ENCODE measurements around the gene WWOX. TPM values are rescaled to one million over a fixed set of nuclear protein-coding genes. Genes with fewer than 3 reads are reported as not detected.

The WWOX gene
- total and polyA plus RNA-seq, 2 of the 13 experiments (the other 11 are each of a cell fraction or from before 2014, with no cell fraction given), result 9.1 to 37.4 TPM

DNA sequence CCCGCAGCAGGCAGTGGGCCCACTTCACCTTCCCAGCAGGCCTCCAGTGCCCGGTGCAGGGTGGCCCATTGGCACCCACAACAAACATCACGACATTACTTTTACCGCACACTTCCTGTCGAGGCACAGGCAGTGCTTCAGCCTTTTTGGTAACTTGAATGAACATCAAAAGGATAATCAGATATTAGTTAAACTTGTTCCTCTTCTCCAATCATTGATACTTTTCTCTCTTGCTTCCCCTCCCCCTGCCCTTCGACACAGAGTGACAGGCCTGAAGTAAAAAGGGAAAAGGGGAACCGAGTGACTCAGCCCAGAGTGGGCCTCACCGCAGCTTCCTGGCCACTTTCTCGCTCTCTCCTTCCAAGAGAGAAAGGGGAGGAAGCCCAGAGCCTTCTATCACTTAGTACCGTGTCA is 994.1 kb downstream of the WWOX start:
- Histone ChIP-seq H4K20me1 (ENCODE audit: insufficient read depth, low read length) (no peaks in the 10 kb centered on the region), H3K4me1 (ENCODE audit: insufficient read depth, low read length) (no peaks in the 10 kb centered on the region), H3K36me3 (replicated peaks in 1 of 2; ENCODE audit: control insufficient read depth in 1 of 2, insufficient read depth in 2 of 2, low read length in 2 of 2) (no peaks in the 10 kb centered on the region), H2AFZ (ENCODE audit: low read length) (no peak overlapping the region), H3K27me3 (ENCODE audit: control insufficient read depth in 1 of 2, insufficient read depth in 2 of 2, low read length in 2 of 2) (no peaks in the 10 kb centered on the region), H3K4me3 (replicated peaks in 1 of 3; ENCODE audit: insufficient read depth in 1 of 3, low read depth in 2 of 3, low read length in 3 of 3) (no peak overlapping the region), H3K9ac (ENCODE audit: insufficient read depth, low read depth, low read length) (no peak overlapping the region), H3K27ac (ENCODE audit: extremely low read length, insufficient read depth, low read length) (no peak overlapping the region), H3K4me2 (ENCODE audit: low read depth, low read length) (no peak overlapping the region), H3K9me3 (ENCODE audit: low read length) (no peaks in the 10 kb centered on the region), H3K79me2 (ENCODE audit: insufficient read depth, low read length) (no peaks in the 10 kb centered on the region)
- DNase-seq (ENCODE audit: low spot score) (no peak), ATAC-seq (no peak), FAIRE-seq (no peak)
- in situ Hi-C loops (cut with HindIII; ENCODE audit: extremely low pct_ligation_motif_present, low pct_unique_long_range_greater_than_20kb), result no loop called here
- WGBS (ENCODE audit: low lambda C conversion rate), result 55% methylated on average over 10 of the region's 10 CpGs
- intact Hi-C loops (cut with micrococcal nuclease; ENCODE audit: unreplicated experiment), result no loop called here
- ChIA-PET CTCF (ENCODE audit: low intra/inter-chr PET ratio, low total read pairs) (no interaction called here), POLR2A (no interaction called here)
- no TSS peak for BruUV-seq (replicated peaks)
- TF ChIP-seq, protein P1, sequence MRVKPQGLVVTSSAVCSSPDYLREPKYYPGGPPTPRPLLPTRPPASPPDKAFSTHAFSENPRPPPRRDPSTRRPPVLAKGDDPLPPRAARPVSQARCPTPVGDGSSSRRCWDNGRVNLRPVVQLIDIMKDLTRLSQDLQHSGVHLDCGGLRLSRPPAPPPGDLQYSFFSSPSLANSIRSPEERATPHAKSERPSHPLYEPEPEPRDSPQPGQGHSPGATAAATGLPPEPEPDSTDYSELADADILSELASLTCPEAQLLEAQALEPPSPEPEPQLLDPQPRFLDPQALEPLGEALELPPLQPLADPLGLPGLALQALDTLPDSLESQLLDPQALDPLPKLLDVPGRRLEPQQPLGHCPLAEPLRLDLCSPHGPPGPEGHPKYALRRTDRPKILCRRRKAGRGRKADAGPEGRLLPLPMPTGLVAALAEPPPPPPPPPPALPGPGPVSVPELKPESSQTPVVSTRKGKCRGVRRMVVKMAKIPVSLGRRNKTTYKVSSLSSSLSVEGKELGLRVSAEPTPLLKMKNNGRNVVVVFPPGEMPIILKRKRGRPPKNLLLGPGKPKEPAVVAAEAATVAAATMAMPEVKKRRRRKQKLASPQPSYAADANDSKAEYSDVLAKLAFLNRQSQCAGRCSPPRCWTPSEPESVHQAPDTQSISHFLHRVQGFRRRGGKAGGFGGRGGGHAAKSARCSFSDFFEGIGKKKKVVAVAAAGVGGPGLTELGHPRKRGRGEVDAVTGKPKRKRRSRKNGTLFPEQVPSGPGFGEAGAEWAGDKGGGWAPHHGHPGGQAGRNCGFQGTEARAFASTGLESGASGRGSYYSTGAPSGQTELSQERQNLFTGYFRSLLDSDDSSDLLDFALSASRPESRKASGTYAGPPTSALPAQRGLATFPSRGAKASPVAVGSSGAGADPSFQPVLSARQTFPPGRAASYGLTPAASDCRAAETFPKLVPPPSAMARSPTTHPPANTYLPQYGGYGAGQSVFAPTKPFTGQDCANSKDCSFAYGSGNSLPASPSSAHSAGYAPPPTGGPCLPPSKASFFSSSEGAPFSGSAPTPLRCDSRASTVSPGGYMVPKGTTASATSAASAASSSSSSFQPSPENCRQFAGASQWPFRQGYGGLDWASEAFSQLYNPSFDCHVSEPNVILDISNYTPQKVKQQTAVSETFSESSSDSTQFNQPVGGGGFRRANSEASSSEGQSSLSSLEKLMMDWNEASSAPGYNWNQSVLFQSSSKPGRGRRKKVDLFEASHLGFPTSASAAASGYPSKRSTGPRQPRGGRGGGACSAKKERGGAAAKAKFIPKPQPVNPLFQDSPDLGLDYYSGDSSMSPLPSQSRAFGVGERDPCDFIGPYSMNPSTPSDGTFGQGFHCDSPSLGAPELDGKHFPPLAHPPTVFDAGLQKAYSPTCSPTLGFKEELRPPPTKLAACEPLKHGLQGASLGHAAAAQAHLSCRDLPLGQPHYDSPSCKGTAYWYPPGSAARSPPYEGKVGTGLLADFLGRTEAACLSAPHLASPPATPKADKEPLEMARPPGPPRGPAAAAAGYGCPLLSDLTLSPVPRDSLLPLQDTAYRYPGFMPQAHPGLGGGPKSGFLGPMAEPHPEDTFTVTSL (CRISPR knock-in tag; IDR thresholded peaks at IDR 0.05; ENCODE audit: borderline replicate concordance), result no peak
- TF ChIP-seq KLF11 (CRISPR knock-in tag; IDR thresholded peaks at IDR 0.05), result no peak
- no peak for TF ChIP-seq ZNF670 (CRISPR knock-in tag; IDR thresholded peaks at IDR 0.05; ENCODE audit: borderline replicate concordance)
- no peak for TF ChIP-seq LCORL (IDR thresholded peaks at IDR 0.05)
- TF ChIP-seq LCORL (CRISPR knock-in tag; IDR thresholded peaks at IDR 0.05), result no peak
- TF ChIP-seq KDM5A (IDR thresholded peaks at IDR 0.05; ENCODE audit: borderline replicate concordance, low read length), result no peak
- TF ChIP-seq MEIS1 (CRISPR knock-in tag; IDR thresholded peaks at IDR 0.05; ENCODE audit: borderline replicate concordance), result no peak
- TF ChIP-seq, protein P2, sequence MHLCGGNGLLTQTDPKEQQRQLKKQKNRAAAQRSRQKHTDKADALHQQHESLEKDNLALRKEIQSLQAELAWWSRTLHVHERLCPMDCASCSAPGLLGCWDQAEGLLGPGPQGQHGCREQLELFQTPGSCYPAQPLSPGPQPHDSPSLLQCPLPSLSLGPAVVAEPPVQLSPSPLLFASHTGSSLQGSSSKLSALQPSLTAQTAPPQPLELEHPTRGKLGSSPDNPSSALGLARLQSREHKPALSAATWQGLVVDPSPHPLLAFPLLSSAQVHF (CRISPR knock-in tag; IDR thresholded peaks at IDR 0.05), result no peak
- no peak for TF ChIP-seq ATF7-NPFF (CRISPR knock-in tag; IDR thresholded peaks at IDR 0.05; ENCODE audit: low read depth)
- TF ChIP-seq ZNF446 (CRISPR knock-in tag; IDR thresholded peaks at IDR 0.05), result no peak
- TF ChIP-seq, protein P3, sequence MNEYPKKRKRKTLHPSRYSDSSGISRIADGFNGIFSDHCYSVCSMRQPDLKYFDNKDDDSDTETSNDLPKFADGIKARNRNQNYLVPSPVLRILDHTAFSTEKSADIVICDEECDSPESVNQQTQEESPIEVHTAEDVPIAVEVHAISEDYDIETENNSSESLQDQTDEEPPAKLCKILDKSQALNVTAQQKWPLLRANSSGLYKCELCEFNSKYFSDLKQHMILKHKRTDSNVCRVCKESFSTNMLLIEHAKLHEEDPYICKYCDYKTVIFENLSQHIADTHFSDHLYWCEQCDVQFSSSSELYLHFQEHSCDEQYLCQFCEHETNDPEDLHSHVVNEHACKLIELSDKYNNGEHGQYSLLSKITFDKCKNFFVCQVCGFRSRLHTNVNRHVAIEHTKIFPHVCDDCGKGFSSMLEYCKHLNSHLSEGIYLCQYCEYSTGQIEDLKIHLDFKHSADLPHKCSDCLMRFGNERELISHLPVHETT (CRISPR knock-in tag; conservative IDR thresholded peaks at IDR 0.05), result no peak
- no peak for TF ChIP-seq ZNF326 (CRISPR knock-in tag; IDR thresholded peaks at IDR 0.05; ENCODE audit: borderline replicate concordance)
- TF ChIP-seq, protein P4, sequence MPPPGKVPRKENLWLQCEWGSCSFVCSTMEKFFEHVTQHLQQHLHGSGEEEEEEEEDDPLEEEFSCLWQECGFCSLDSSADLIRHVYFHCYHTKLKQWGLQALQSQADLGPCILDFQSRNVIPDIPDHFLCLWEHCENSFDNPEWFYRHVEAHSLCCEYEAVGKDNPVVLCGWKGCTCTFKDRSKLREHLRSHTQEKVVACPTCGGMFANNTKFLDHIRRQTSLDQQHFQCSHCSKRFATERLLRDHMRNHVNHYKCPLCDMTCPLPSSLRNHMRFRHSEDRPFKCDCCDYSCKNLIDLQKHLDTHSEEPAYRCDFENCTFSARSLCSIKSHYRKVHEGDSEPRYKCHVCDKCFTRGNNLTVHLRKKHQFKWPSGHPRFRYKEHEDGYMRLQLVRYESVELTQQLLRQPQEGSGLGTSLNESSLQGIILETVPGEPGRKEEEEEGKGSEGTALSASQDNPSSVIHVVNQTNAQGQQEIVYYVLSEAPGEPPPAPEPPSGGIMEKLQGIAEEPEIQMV (CRISPR knock-in tag; IDR thresholded peaks at IDR 0.05; ENCODE audit: low read depth), result no peak
- no peak for TF ChIP-seq ZNF256 (CRISPR knock-in tag; conservative IDR thresholded peaks at IDR 0.05)
- TF ChIP-seq, protein P5, sequence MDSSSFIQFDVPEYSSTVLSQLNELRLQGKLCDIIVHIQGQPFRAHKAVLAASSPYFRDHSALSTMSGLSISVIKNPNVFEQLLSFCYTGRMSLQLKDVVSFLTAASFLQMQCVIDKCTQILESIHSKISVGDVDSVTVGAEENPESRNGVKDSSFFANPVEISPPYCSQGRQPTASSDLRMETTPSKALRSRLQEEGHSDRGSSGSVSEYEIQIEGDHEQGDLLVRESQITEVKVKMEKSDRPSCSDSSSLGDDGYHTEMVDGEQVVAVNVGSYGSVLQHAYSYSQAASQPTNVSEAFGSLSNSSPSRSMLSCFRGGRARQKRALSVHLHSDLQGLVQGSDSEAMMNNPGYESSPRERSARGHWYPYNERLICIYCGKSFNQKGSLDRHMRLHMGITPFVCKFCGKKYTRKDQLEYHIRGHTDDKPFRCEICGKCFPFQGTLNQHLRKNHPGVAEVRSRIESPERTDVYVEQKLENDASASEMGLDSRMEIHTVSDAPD (CRISPR knock-in tag; IDR thresholded peaks at IDR 0.05), result no peak
- TF ChIP-seq RFX3 (CRISPR knock-in tag; IDR thresholded peaks at IDR 0.05), result no peak
